NCI-H1436 treated with DMSO at 0.1 percent for 48 hours (cell line): ENCODE data around the gene ZNRF1.
"Not testable (repeated sequence)": the region's sequence is repeated elsewhere in the genome, so short reads cannot be mapped to it uniquely, and the experiment has no call there.

Experiments
- DNase-seq: peaks from one replicate; lab custom pipeline; 2025; lab: John Stamatoyannopoulos, UW

The ZNRF1 gene

GRCh38 chr16:74998481-74999218, at the start of gene ZNRF1:
TSS of gene ZNRF1 (plus strand) at chr16:74999024. CDS start at chr16:74999672, 648 bp downstream.
- DNase-seq: peak; percentile 49

DNA sequence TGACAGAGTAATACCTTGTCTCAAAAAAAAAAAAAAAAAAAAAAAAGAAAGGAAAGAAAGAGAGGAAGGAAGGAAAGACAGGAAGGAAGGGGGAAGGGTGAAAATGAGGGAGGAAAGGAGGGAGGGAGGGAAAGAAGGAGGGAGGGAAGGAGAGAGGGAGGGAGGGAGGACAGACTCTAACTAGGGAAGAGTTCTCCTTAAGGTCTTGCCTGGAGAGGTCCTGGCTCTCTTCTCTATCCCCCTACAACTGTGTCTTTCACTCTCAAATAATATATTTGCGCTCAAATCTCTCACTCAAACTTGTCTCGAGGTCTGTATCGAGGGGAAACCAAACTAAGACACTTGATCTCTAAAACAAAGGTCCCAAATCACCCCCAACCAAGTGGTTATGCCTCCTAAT, 49.5 kb upstream of the ZNRF1 start:
- no peak for DNase-seq

GRCh38 chr16:74950511-74950910, 48.3 kb upstream of the ZNRF1 start:
- DNase-seq: no peak

- DNase-seq: no peak
Measured at GRCh38 chr16:74951206-74951605, 47.6 kb upstream of the ZNRF1 start.

DNA sequence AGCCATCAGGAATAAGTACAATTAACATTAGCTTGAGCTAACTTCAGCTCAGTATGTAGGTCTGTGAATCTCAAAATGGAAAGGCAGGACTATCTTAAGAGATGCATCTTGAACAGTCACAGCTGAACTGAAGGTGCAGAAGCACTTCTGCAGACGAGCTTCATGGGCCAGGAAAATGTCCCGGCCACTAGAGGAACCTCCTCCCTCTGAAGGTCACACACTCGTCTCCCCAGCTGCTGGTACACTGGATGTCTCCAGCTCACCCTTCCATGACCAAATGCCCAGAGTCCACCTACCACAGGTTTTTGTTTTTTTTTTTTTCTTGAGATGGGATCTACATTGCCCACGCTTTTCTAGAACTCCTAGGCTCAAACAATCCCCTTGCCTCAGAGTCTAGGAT, 47.1 kb upstream of the ZNRF1 start:
- DNase-seq: no peak

DNA sequence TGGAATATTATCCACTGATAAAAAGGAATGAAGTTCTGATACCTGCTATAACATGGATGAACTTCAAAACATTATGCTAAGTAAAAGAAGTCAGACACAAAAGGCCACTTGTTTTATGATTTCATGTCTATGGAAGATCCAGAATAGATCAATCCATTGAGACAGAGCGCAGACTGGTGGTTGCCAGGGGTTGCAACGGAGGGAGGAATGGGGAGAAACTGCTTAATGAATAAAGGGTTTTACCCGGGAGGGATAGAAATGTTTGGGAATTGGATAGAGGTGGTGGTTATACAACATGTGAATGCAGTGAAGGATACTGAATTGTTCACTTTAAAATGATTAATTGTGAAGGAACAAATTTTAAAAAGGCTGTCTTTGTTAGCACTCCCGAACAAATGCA, 44.1 kb upstream of the ZNRF1 start:
- no peak for DNase-seq

GRCh38 chr16:74973304-74973703, 25.5 kb upstream of the ZNRF1 start:
- DNase-seq: no peak

GRCh38 chr16:74975591-74975990, 23.2 kb upstream of the ZNRF1 start:
- no peak for DNase-seq

- no peak for DNase-seq
Measured at GRCh38 chr16:74982256-74982655, 16.6 kb upstream of the ZNRF1 start.

GRCh38 chr16:74984194-74984528, 14.7 kb upstream of the ZNRF1 start:
- no peak for DNase-seq

DNA sequence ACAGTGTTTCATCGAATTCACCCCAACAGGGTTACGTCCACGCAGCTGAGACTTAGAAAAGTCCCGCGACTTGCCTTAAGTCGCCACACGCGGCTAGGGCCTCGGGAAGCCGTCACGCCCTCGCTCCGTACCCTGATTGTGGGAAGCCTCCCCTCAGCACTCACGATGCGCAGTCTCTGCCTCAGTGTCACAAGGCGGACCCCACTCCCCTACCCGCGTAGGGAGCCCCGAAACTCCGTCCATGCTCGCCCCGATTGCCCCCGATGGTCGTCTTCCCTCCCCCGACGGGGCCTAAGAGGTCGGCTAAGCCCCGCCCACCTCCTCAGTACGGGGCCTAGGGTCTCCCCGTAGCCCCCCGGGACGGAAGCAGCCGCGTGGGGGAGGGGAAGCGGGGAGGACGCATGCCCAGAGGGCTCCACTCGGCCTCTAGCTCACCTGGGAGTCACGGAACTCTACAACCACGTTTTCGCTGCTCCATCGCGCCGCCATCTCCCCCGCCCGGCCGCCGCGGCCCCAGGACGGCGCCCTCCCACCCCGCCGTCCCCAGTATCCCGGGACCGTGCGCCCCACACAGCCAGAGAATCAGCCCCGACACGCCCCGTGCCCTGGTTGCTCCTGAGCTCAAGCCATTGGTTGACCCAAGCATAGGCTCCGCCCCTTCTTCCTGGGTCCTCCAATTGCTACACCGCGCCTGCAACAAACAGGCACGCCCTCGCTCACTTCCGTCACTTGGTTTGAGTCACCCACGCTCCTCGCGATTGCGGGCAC, 14.1 kb upstream of the ZNRF1 start, which contains the start of gene WDR59:
WDR59 (minus strand) TSS at position 595 of the 768 bp plus-strand sequence; CDS start at position 489, 106 bp downstream.
- peak; percentile 95 for DNase-seq

- no peak for DNase-seq
Measured at GRCh38 chr16:74987027-74987681, 11.7 kb upstream of the ZNRF1 start.

DNA sequence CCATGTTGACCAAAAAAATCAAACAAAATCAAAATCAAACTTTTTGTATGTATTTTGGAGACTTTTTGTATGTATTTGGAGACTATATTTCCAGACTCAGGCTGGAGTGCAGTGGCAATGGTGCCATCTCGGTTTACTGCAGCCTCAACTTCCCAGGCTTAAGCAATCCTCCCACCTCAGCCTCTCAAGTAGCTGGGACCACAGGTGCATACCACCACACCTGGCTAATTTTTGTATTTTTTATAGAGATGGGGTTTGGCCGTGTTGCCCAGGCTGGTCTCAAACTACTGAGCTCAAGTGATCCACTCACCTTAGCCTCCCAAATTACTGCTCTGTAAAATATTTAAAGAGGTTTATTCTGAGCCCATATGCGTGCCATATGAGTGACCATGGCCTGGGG, 9.0 kb upstream of the ZNRF1 start:
- not testable (repeated sequence) for DNase-seq

GRCh38 chr16:74990832-74991231, 8.0 kb upstream of the ZNRF1 start:
- DNase-seq: no peak

GRCh38 chr16:74991268-74991592, 7.6 kb upstream of the ZNRF1 start:
- DNase-seq: no peak

DNA sequence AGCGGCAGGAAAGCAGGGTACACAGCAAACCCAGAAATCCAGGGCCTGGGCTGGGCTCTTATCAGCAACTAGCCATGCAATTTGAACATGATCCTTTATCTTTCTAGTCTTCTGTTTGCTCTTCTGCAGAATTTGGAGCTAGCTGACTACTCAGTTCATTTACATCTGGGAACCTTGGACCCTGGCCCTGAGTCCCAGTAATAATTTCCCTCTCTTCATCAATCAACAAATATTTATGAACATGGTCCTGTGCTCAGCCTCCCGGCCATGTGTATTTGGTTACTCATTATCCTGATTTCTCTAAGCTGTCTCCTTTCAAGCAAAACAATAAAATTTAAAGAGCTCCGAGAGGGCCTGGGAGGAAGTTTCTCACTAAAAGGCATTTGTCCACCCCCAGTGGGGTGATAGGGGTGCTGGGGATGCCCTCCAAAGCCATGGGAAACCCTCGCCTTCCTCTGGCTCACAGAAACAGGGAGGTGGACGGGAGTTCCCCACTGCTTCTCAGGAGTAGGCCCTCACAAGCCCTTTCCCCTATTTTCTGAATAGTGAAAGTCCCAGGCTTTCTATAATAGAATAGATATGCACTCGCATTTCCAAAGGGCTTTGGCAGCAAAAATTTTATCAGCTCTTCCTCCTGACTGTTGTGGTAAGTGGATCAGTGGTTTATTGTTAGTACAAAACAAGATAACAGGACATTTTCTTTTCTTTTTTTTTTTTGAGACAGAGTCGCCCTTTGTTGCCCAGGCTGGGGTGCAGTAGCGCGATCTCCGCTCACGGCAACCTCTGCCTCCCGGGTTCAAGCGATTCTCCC, 7.0 kb upstream of the ZNRF1 start:
- no peak for DNase-seq

DNA sequence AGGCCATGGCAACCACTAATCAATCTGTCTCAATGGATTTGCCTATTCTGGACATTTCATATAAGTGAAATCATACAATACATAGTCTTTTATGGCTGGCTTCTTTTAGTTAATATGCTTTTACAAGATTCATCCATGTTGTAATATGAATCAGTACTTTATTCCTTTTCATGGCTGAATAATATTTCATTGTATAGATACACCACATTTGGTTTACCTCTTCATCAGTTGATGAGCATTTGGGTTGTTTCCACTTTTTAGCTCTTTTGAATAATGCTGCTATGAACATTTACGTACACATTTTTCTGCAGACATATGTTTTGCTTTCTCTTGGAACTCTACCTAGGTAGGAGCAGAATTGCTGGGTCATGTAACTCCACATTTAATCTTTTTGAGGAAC, 2.8 kb upstream of the ZNRF1 start:
- no peak for DNase-seq

DNA sequence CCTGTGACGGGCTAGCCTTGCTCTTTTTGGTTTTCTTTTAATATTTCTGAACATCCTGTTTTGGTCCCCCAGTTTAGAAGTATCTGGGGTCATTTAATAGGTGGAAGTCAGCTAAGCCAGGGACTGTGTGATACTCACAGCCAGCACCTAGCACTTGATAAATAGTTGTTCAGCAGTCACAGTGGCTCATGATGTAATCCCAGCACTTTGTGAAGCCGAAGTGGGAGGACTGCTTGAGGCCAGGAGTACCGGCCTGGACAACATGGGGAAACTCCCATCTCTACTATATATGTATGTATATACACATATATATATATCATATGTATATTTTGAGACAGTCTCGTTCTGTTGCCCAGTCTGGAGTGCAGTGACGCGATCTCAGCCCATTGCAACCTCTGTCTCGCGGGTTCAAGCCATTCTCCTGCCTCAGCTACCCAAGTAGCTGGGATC, 1.8 kb upstream of the ZNRF1 start:
- no peak for DNase-seq

DNA sequence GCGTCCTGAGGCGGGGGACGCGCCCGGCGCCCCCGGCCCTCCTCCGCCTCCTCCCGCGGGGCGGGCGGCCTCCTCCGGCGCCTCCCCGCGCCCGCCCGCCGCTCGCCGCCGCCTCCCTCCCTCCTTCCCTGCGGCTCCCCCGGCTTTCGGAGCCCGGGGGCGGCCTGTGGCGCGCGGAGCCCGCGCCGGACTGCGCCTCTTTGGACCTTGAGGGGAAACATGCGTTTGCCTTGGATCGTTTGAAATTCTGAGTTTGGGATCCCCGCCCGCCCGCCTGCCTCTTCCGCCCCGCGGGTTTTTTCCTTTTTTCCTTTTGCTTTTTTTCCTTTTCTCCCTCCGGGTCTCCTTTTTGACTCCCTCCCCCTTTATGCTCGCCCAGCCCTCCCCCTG, 390 bp downstream of the ZNRF1 start:
- no peak for DNase-seq

DNA sequence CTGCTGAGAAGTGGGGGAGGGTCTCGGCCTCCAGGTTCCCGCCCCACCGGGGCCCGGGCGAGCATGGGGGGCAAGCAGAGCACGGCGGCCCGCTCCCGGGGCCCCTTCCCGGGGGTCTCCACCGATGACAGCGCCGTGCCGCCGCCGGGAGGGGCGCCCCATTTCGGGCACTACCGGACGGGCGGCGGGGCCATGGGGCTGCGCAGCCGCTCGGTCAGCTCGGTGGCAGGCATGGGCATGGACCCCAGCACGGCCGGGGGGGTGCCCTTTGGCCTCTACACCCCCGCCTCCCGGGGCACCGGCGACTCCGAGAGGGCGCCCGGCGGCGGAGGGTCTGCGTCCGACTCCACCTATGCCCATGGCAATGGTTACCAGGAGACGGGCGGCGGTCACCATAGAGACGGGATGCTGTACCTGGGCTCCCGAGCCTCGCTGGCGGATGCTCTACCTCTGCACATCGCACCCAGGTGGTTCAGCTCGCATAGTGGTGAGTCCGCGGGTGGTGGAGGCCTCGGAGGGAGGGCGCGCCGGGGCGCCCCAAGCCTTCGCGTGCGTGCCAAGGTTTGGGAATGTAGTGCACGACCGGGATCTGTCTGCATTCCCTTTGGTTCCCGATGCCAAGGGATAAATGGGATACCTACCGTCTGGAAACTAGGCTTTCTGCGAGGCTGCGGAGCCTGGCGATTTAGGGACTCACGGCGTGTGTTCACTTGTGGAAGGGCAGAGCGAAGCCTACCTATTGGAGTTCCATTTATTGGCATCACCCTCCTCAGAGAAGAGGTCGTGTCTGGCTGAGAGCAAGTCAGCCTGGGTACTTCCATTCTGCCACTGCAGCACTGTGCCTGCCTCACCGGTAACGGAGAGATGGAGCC, 1.0 kb downstream of the ZNRF1 start:
- no peak for DNase-seq

- no peak for DNase-seq
Measured at GRCh38 chr16:75000481-75001081, 1.8 kb downstream of the ZNRF1 start.
